Stimulated activated CD8-positive, alpha-beta memory T cell treated with anti-CD3 and anti-CD28 coated beads, Interleukin-7, amount 100 ng/mL, for 4 hours (primary cell): ENCODE data around the gene BRSK1.
"Not testable (repeated sequence)": the region's sequence is repeated elsewhere in the genome, so short reads cannot be mapped to it uniquely, and the experiment has no call there.

Experiments used
- DNase-seq, 2 donors: peaks; one replicate each; pipeline ENCODE4 v3.0.0-alpha.2; 2020; ENCODE audit warnings: low read depth in 2 of 2

Gene BRSK1

GRCh38 chr19:55328774-55329318 is 45.0 kb downstream of the BRSK1 start:
- not testable (repeated sequence) for DNase-seq

- DNase-seq, result not testable (repeated sequence)
Observed at GRCh38 chr19:55329791-55330190, 46.0 kb downstream of the BRSK1 start.

GRCh38 chr19:55333870-55334269 is 50.1 kb downstream of the BRSK1 start:
- DNase-seq, result no peak

GRCh38 chr19:55336101-55336500 is 52.3 kb downstream of the BRSK1 start:
- DNase-seq, result no peak

GRCh38 chr19:55339105-55339888 is 55.5 kb downstream of the BRSK1 start, which contains the start of gene KMT5C:
KMT5C (plus strand) TSS chr19:55339876; CDS start chr19:55341937, 2,061 bp downstream.
- DNase-seq, result peak; percentile 100

GRCh38 chr19:55339889-55340783 is 56.3 kb downstream of the BRSK1 start:
- no peak for DNase-seq

GRCh38 chr19:55340784-55341147 is 57.0 kb downstream of the BRSK1 start:
- no peak for DNase-seq

- peak; percentile 17 to 30 for DNase-seq
Observed at GRCh38 chr19:55341171-55341588, 57.4 kb downstream of the BRSK1 start.

- no peak for DNase-seq
Observed at GRCh38 chr19:55341595-55342531, 58.1 kb downstream of the BRSK1 start.

- no peak for DNase-seq
Observed at GRCh38 chr19:55344444-55344843, 60.6 kb downstream of the BRSK1 start.

GRCh38 chr19:55345101-55345817 is 61.5 kb downstream of the BRSK1 start:
- no peak for DNase-seq

GRCh38 chr19:55345818-55346724 is 62.3 kb downstream of the BRSK1 start:
- no peak for DNase-seq

GRCh38 chr19:55346725-55347441 is 63.1 kb downstream of the BRSK1 start:
- DNase-seq, result no peak

GRCh38 chr19:55347442-55348009 is 63.7 kb downstream of the BRSK1 start:
- DNase-seq, result no peak

- no peak for DNase-seq
Observed at GRCh38 chr19:55348317-55349034, 64.7 kb downstream of the BRSK1 start.

- no peak for DNase-seq
Observed at GRCh38 chr19:55350620-55351315, 67.0 kb downstream of the BRSK1 start.

- DNase-seq, result no peak
Observed at GRCh38 chr19:55352040-55352439, 68.2 kb downstream of the BRSK1 start.
